ENCODE data around the gene IGSF9.
A peak's percentile ranks its signal among the peaks of the same experiment; 100 is the strongest.
"Not testable (repeated sequence)": the region's sequence is repeated elsewhere in the genome, so short reads cannot be mapped to it uniquely, and the experiment has no call there.

IGSF9 gene

DNA sequence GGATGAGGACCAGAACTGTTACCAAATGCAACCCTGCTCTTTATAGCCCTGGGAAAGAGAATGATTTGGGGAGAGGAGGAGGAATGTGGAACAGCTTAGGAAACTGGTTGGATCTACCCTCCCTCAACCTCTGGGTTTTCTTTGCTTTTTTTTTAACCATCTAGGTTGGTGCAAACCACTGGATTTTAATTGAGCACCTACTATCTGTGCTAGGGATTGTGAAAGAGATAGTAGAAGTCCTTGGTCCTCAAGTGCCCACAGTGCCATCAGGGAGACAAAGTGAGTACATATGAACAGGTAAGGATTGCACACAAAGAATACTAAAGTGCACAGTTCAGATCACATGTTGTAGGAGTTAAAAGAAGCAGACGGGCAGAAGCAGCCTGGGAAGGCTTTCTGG is 24.8 kb downstream of the IGSF9 start:
- DNase-seq (ENCODE audit: low read depth in 2 of 2): no peak

- DNase-seq (ENCODE audit: low read depth in 2 of 2): no peak
Observed at GRCh38 chr1:159920202-159920601, 25.2 kb downstream of the IGSF9 start.

GRCh38 chr1:159919236-159919865 is 26.1 kb downstream of the IGSF9 start:
- DNase-seq (ENCODE audit: low read depth in 2 of 2): no peak

DNA sequence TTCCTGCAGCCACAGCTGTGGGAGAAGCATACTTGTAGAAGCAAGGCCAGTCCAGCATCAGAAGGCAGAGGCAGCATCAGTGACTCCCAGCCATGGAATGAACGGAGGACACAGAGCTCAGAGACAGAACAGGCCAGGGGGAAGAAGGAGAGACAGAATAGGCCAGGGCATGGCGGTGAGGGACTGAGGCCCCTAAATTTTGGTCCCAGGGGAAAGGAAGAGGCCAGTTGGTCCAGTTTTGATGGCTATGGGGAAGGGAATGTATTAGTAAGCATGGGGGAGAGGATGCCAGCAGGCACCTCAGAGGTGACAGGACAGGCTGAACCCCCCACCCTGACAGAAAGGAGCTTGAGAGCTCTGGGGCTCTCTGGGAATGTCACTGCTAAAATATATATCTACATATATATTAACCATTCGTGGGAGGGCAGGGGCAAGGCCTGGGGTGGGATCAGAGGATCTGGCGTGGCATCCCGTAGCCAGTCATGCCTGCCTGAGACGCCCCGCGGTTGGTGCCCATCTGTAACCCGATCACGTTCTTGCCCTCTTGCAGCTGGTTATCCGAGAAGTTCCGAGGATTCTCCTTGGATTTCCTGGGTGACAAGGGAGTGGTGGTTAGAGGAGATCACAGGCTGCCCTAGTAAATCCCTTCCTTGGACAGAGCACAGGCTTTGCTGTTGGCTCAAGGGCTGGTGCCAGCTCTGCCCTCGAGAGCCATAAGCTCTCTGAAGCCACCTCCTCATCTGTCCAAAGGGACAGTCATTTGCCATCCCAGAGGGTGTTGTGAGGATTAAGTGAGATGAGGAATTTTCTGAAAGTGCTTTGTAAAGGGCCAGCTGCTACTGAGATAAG is 26.8 kb downstream of the IGSF9 start:
- DNase-seq (ENCODE audit: low read depth in 2 of 2): no peak

- no peak for DNase-seq (ENCODE audit: low read depth in 2 of 2)
Observed at GRCh38 chr1:159917533-159918351, 27.7 kb downstream of the IGSF9 start.

GRCh38 chr1:159916242-159917051 is 29.0 kb downstream of the IGSF9 start:
- DNase-seq (ENCODE audit: low read depth in 2 of 2): no peak

DNA sequence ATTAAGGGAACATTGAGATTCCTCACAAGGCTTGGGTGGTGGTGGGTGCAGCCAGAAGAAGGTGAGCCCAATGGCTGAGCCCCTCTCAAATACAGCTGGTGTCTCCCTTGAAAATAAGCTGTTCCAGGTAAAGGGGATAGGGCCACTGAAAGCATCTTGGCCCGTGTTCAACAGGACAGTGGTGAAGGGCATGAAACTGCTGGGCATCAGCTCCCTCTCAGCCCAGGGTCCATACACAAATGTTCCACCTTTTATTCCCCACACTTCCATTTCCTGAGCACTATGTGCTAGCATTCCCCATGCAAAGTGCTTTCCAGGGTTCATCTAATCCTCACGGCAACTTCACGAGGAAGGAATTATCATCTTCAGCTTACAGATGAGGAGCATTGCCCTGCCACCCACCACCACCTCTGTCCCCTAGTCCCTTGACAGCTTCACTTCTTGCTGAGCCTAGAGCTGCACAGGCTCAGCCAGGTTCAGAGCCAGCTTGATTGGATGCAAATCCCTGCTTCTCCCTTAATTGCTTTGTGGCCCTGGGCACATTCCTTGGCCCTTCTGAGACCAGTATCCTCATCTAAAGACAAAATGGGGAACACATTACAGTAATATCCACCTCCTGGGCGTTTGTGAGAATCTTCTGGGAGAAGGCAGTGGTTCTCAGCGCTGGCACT is 29.7 kb downstream of the IGSF9 start:
- DNase-seq (ENCODE audit: low read depth in 2 of 2): no peak

DNA sequence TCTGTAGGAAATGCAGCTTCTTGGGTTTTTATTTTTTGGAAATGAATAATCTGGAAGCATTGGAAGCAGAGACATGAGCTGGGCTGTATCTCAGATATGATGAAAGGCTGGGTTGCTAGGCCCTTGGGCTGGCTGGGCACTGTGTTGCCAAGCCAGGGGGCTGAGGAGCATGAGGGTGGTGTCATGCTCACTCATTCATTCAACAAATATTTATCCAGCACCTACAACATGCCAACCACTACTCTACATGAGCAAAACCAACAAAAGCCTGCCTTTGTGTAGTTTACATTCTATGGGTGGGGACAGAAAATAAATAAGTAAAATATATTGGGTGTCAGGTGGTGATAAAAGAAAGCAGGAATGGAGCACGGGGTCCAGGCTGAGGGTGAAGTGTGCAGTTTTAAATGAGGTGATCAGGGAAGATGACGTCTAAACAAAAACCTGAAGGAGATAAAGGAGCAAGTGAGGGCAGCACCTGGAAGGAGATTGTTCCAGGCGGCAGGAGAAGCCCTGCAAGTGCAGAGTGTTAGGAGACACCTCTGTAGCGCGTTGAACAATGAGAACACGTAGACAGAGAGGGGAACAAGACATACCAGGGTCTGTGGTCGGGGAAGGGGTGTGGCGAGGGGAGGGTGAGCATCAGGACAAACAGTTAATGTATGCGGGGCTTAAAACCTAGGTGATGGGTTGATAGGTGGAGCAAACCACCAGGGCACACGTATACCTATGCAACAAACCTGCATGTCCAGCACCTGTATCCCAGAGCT is 31.0 kb downstream of the IGSF9 start:
- no peak for DNase-seq (ENCODE audit: low read depth in 2 of 2)

DNA sequence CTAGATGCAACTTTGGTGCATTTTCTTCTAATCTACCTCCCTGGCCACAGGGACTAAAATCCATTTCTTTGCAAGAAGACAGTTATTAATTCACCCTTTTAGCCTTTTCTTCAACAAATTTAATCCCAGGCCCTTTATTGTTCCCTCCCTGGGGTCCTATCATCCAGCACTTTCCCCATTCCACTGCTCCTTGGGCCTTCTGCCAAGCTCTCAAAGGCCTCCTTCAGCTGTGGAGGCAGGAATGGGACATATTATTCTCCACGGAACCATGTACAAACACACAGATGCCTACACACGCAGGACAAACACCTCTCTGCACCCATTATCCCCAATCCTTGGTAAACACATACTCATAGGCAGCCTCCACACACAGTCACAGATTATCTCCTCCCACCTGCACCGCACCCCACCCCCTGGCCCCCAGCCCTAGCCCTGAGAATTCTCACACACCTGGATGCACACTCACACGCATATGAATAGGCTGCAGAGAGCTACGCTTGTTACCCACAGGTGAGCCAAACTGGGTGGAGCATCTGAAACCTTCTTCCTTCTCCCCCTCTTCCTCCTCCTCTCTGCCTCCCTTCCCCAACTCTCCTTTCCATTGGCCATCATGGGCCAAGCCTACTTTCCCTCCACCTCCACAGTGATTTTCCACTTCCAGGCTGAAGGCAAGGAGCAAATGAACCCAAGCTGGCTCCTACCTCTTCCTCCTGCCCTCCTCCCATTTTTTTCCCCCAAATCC is 31.8 kb downstream of the IGSF9 start:
- DNase-seq (ENCODE audit: low read depth in 2 of 2): no peak

- no peak for DNase-seq (ENCODE audit: low read depth in 2 of 2)
Observed at GRCh38 chr1:159911326-159912070, 33.9 kb downstream of the IGSF9 start.

GRCh38 chr1:159908031-159908940 is 37.1 kb downstream of the IGSF9 start:
- DNase-seq (ENCODE audit: low read depth in 2 of 2): no peak

DNA sequence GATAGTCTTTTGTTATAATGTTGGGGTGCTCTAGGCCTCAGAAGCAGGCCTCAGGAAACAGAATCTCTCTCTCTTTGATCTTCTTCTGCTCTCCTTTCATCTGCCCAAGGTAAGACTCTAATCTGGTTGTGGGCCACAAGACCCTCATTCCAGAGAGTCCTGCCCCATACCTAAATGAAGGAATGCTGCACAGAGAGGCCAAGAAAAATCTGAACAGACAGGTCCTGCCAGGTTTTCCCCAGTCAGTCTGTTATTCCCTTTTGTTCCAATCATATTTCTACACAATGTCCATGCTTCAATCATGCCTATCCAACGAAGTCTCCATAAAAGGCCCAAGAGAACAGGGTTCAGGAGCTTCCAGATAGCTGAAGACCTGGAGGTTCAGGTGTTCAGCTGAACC is 38.5 kb downstream of the IGSF9 start:
- DNase-seq (ENCODE audit: low read depth in 2 of 2): no peak

- DNase-seq (ENCODE audit: low read depth in 2 of 2): not testable (repeated sequence)
Observed at GRCh38 chr1:159904036-159904435, 41.4 kb downstream of the IGSF9 start.

DNA sequence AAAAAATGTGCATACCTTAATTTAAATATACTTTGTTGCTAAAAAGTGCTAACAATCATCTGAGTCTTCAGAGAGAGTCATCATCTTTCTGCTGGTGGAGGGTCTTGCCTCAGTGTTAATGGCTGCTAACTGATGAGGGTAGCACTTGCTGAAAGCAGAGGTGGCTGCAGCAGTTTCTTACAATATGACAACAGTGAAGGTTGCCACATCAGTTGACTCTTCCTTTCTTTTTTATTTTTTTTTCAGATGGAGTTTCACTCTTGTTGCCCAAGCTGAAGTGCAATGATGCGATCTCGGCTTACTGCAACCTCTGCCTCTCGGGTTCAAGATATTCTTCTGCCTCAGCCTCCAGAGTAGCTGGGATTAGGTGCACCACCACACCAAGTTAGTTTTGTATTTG is 42.9 kb downstream of the IGSF9 start:
- DNase-seq (ENCODE audit: low read depth in 2 of 2): no peak

- no peak for DNase-seq (ENCODE audit: low read depth in 2 of 2)
Observed at GRCh38 chr1:159900755-159901360, 44.6 kb downstream of the IGSF9 start.

DNA sequence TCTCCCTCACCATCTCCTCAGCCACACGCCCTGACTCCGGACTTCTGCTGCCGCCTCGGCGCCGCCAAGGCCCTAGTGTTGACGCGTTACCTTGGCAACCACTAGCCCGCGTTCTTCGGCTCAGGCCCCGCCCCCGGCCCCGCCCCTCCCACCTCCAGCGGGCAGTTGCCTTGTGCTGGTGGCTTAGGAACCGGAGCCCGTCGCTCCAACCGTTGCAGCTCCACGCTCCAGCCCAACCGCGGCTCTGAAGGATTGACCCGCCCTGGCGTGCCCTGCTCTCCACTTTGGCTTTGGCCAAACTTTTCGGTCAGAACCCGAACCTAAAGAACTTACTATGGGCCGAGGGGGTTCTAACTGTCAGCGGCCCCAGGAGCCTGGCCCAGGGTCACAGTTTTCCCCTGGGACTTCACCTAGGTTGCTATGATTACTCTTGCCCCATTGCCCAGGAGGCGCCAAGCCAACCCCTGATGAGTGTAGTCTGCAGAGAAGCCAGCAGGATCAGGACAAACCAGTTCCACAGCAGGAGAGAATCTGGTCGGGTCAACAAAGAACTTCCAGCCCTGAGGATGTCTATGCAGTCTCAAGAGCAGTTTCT is 45.2 kb downstream of the IGSF9 start, which contains the start of gene CFAP45:
TSS of gene CFAP45 (minus strand) at position 80 of the 595 bp plus-strand sequence. CDS start at position 13, 67 bp downstream.
- peak in 1 of 2 donors; percentile 23 for DNase-seq (ENCODE audit: low read depth in 2 of 2)

GRCh38 chr1:159899634-159900033 is 45.8 kb downstream of the IGSF9 start:
- DNase-seq (ENCODE audit: low read depth in 2 of 2): not testable (repeated sequence)
